Endothelial cell of hepatic sinusoid (primary cell): ENCODE results near the gene REEP2.
"Not testable (repeated sequence)": the region's sequence is repeated elsewhere in the genome, so short reads cannot be mapped to it uniquely, and the experiment has no call there.

Experiments used
- in situ Hi-C: cut with HindIII; loops from 2 replicates; pipeline ENCODE4 v1.10.0; 2017; ENCODE audit warnings: low sequenced_read_pairs

REEP2 gene

GRCh38 chr5:138438724-138439476 lies at the start of gene REEP2:
Gene REEP2, plus strand, starts transcription at chr5:138439057. Its CDS starts 152 bp downstream, at chr5:138439209.
- in situ Hi-C loops: loop anchor here (5.0 kb wide), 2 partner anchors 47 to 87 kb away; partner anchors contain the start of gene KDM3B

GRCh38 chr5:138389332-138389731 lies 49.5 kb upstream of the REEP2 start:
- in situ Hi-C loops: no loop called here

- in situ Hi-C loops: loop anchor here (5.0 kb wide), 1 partner anchor 47 kb away; the partner anchor contains the start of gene REEP2
Measured at GRCh38 chr5:138389911-138390310, 48.9 kb upstream of the REEP2 start.

DNA sequence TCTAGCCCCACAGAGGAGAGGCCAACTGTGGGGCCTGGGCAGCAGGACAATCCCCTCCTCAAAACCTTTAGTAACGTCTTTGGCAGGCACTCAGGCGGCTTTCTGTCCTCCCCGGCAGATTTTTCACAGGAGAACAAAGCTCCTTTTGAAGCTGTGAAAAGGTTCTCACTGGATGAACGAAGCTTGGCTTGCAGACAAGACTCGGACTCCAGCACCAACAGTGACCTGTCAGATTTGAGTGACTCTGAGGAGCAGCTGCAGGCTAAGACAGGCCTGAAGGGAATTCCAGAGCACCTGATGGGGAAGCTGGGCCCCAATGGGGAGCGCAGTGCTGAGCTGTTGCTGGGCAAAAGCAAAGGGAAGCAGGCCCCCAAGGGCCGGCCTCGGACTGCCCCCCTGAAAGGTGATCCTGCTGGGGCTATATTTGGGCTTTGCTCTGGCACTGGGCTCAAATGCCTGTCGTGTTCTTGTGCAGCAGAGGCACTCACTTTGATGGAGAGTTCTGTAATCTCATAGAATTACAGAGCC lies 46.9 kb upstream of the REEP2 start:
- in situ Hi-C loops: loop anchor here (5.0 kb wide), 1 partner anchor 45 kb away; the partner anchor contains the start of gene REEP2

- in situ Hi-C loops: no loop called here
Measured at GRCh38 chr5:138402640-138403039, 36.2 kb upstream of the REEP2 start.

- in situ Hi-C loops: no loop called here
Measured at GRCh38 chr5:138408023-138408422, 30.8 kb upstream of the REEP2 start.

DNA sequence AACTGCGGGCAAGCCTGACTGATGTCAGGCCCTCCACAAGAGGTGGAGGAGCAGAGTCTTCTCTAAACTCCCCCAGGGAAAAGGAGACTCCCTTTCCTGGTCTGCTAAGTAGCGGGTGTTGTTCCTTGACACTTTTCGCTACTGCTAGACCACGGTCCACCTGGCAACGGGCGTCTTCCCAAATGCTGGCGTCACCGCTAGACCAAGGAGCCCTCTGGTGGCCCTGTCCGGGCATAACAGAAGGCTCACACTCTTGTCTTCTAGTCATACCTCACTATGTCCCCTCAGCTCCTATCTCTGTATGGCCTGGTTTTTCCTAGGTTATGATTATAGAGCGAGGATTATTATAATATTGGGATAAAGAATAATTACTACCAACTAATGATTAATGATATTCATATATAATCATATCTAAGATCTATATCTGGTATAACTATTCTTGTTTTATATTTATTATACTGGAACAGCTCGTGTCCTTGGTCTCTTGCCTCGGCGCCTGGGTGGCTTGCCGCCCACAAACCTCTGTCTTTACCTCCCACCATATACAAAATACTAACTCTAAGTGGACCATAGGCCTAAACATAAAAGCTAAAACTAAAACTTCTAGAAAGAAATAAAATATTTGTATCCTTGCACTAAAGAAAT lies 27.7 kb upstream of the REEP2 start:
- in situ Hi-C loops: not testable (repeated sequence)

- in situ Hi-C loops: no loop called here
Measured at GRCh38 chr5:138418444-138418843, 20.4 kb upstream of the REEP2 start.

- in situ Hi-C loops: no loop called here
Measured at GRCh38 chr5:138425079-138425478, 13.8 kb upstream of the REEP2 start.

- in situ Hi-C loops: loop anchor here (5.0 kb wide), 2 partner anchors 44 to 84 kb away; partner anchors contain the start of gene KDM3B
Measured at GRCh38 chr5:138435943-138436342, 2.9 kb upstream of the REEP2 start.

DNA sequence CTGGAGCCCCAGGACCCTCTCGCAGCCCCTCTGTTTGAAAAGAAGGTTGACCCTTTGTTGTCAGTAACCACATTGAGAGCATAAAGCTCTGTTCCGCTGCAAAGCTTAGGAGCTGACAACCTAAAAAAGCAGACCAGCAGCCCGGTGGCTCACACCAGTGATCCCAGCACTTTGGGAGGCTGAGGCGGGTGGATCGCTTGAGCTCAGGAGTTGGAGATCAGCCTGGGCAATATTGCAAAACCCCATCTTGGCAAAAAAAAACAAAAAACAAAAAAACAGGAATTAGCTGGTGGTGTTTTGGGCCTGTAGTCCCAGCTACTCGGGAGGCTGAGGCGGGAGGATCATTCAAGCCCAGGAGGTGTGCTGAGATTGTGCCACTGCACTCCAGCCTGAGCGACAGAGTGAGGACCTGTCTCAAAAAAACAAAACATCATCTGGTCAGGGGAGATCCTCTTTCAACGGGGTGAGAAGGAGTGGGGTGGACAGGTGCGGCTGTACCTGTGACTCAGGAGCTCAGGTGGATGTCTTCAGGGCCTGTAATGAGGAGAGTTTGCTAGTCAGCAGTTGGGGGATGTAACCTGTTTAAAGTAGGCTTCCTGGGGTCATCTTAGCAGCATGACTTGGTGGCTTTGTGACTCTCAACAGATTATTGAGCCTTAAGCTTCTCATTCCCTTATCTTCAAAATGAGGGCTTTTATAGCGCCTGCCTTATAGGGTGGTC lies 694 bp upstream of the REEP2 start:
- in situ Hi-C loops: loop anchor here (5.0 kb wide), 2 partner anchors 46 to 86 kb away; partner anchors contain the start of gene KDM3B

GRCh38 chr5:138439477-138440158 lies 761 bp downstream of the REEP2 start:
- in situ Hi-C loops: loop anchor here (5.0 kb wide), 2 partner anchors 47 to 87 kb away; partner anchors contain the start of gene KDM3B

DNA sequence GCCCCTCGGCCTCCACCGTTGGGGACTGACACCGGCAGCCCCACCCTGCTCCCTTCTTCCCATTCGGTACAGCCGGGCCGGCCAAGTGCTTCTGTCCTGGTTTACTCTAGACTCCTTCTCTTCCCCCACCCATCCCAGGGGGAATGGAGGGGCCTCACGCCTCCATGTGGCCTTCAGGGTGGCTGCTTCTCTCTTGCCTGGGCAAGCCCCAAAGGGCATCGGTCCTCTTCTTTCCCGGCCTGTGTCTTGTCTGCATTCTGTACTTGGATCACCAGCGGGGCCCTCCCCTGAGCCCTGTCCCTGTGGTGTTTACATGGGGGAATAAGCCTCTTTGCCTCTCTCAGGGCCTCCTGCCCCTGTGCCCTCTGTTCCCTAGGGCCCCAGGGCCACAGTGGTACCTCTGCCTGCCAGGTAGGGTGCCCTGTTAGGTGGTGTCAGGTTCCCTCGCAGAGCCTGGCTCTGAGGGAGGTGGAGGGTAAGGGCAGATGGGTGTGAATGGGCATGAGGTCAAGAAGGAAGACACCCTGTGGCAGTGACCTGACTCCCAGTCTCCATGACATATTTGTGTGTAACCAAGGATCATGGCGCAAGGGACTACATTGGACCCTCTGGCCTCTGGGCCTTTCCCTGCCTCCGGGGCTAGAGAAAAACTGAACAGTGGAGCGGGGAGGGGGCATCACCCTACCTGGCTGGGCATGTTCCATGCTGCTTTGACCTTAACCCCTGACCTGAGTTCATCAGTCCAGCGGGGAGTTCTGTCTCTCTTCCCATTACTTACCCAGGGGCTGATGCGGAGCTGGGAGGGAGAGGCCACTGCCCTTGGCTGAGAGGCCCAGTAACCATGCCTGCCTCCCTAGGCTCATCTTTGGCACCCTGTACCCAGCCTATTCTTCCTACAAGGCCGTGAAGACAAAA lies 1.6 kb downstream of the REEP2 start:
- in situ Hi-C loops: no loop called here

DNA sequence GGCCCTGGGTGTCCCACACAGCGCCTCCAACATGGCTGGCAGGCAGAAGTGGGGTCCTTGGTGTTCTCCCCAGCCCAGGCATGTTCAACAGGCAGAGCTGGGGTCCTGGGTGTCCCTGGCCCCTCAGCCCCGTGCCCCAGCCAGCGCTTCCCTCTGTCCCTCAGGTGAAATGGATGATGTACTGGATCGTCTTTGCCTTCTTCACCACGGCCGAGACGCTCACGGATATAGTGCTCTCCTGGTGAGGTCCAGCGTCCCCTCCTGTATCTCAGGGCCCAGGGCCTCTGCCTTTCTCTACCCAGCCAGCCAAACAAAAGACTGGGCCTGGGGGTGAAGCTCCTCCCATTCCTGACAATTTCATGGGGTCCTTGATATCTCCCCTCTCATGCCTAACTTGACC lies 2.4 kb downstream of the REEP2 start:
- in situ Hi-C loops: no loop called here

- in situ Hi-C loops: no loop called here
Measured at GRCh38 chr5:138444078-138444773, 5.4 kb downstream of the REEP2 start.

DNA sequence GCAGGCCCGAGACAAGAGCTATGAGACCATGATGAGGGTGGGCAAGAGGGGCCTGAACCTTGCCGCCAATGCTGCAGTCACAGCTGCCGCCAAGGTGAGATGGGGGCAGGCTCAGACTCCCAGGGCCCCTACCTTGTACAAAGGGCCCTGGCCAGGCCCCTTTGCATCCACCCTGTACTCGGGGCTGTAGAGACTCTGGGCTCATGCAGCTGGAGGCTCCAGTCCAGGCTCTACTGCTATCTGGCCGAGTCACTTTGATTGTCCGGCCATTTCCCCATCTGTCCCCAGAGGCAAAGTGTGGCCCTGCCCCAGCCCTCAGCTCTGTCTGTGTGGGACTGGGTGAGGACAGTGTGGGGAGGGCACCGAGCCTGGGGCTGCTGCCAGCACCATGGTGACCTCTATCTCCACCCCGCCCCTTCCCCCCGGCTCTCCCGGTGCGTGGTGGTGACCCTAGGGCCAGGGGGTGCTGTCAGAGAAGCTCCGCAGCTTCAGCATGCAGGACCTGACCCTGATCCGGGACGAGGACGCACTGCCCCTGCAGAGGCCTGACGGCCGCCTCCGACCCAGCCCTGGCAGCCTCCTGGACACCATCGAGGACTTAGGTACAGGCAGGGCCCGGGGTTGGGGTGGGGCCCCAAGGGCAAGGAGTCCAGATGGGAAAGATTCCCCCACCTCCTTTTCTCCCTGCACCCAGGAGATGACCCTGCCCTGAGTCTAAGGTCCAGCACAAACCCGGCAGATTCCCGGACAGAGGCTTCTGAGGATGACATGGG lies 6.1 kb downstream of the REEP2 start:
- in situ Hi-C loops: no loop called here

GRCh38 chr5:138445547-138446271 lies 6.9 kb downstream of the REEP2 start:
- in situ Hi-C loops: no loop called here
